Muscle layer of duodenum (tissue), 2 donors: ENCODE measurements around the gene GALNT14.

Experiments
- H3K27ac ChIP-seq: one replicate; pipeline ENCODE4 v1.7.0; 2013; ENCODE audit warnings: mild to moderate bottlenecking, low read length
- H3K27me3 ChIP-seq: one replicate; pipeline ENCODE4 v1.7.0; 2013; ENCODE audit warnings: low read depth, mild to moderate bottlenecking, control low read depth, low read length
- H3K36me3 ChIP-seq, 2 donors: one replicate each; pipeline ENCODE4 v1.7.0; 2013; ENCODE audit warnings: low read length in 2 of 2, control low read depth in 1 of 2, mild to moderate bottlenecking in 1 of 2; ENCODE audit not compliant: insufficient read depth in 2 of 2, control insufficient read depth in 1 of 2
- H3K4me1 ChIP-seq, 2 donors: one replicate each; pipeline ENCODE4 v1.7.0; 2013; ENCODE audit warnings: low read length in 2 of 2, mild to moderate bottlenecking in 2 of 2, control low read depth in 1 of 2, moderate library complexity in 1 of 2; ENCODE audit not compliant: insufficient read depth in 2 of 2, control insufficient read depth in 1 of 2
- H3K4me3 ChIP-seq, 2 donors: one replicate each; pipeline ENCODE4 v1.7.0; 2013; ENCODE audit warnings: low read length in 2 of 2, low read depth in 1 of 2, mild to moderate bottlenecking in 1 of 2
- H3K9me3 ChIP-seq, 2 donors: one replicate each; pipeline ENCODE4 v1.7.0; 2013; ENCODE audit warnings: low read length in 2 of 2, control low read depth in 1 of 2, mild to moderate bottlenecking in 1 of 2; ENCODE audit not compliant: control insufficient read depth in 1 of 2
- donor health status: healthy.

Gene GALNT14

GRCh38 chr2:30880516-30880915 lies 257.7 kb downstream of the GALNT14 start:
- Histone ChIP-seq H3K27me3 (no peaks in the 10 kb centered on the region), H3K4me3 (no peak overlapping the region), H3K4me1 (no peaks in the 10 kb centered on the region), H3K36me3 (no peaks in the 10 kb centered on the region), H3K9me3 (no peaks in the 10 kb centered on the region), H3K27ac (no peak overlapping the region)

- Histone ChIP-seq H3K36me3 (no peaks in the 10 kb centered on the region), H3K4me1 (no peaks in the 10 kb centered on the region), H3K27ac (no peak overlapping the region), H3K4me3 (no peak overlapping the region), H3K27me3 (no peaks in the 10 kb centered on the region), H3K9me3 (peaks cover 0 to 5% of the 10 kb centered on the region in 2 donors)
Measured at GRCh38 chr2:30877833-30878232, 260.4 kb downstream of the GALNT14 start.

GRCh38 chr2:30872797-30873196 lies 265.4 kb downstream of the GALNT14 start:
- no peak overlapping the region for H3K4me3 ChIP-seq
- H3K27me3 ChIP-seq = no peaks in the 10 kb centered on the region
- no peaks in the 10 kb centered on the region for H3K36me3 ChIP-seq
- H3K4me1 ChIP-seq = no peaks in the 10 kb centered on the region
- H3K27ac ChIP-seq = no peak overlapping the region
- H3K9me3 ChIP-seq = peaks cover 0 to 5% of the 10 kb centered on the region in 2 donors

- Histone ChIP-seq H3K27me3 (no peaks in the 10 kb centered on the region), H3K9me3 (peaks cover 0 to 5% of the 10 kb centered on the region in 2 donors), H3K27ac (no peak overlapping the region), H3K4me1 (no peaks in the 10 kb centered on the region), H3K4me3 (no peak overlapping the region), H3K36me3 (no peaks in the 10 kb centered on the region)
Measured at GRCh38 chr2:30871980-30872789, 266.1 kb downstream of the GALNT14 start.

- Histone ChIP-seq H3K4me3 (no peak overlapping the region), H3K36me3 (no peaks in the 10 kb centered on the region), H3K9me3 (peaks cover 0 to 5% of the 10 kb centered on the region in 2 donors), H3K27me3 (no peaks in the 10 kb centered on the region), H3K27ac (no peak overlapping the region), H3K4me1 (no peaks in the 10 kb centered on the region)
Measured at GRCh38 chr2:30871440-30871839, 266.8 kb downstream of the GALNT14 start.

GRCh38 chr2:30869988-30870387 lies 268.3 kb downstream of the GALNT14 start:
- H3K4me1 ChIP-seq = no peaks in the 10 kb centered on the region
- no peaks in the 10 kb centered on the region for H3K27me3 ChIP-seq
- no peaks in the 10 kb centered on the region for H3K36me3 ChIP-seq
- no peak overlapping the region for H3K27ac ChIP-seq
- H3K4me3 ChIP-seq = no peak overlapping the region
- H3K9me3 ChIP-seq = peaks cover 0 to 2% of the 10 kb centered on the region in 2 donors

- no peaks in the 10 kb centered on the region for H3K9me3 ChIP-seq
- no peaks in the 10 kb centered on the region for H3K36me3 ChIP-seq
- H3K27ac ChIP-seq = no peak overlapping the region
- H3K4me3 ChIP-seq = no peak overlapping the region
- no peaks in the 10 kb centered on the region for H3K27me3 ChIP-seq
- H3K4me1 ChIP-seq = no peaks in the 10 kb centered on the region
Measured at GRCh38 chr2:30867385-30867784, 270.9 kb downstream of the GALNT14 start.

GRCh38 chr2:30866974-30867373 lies 271.3 kb downstream of the GALNT14 start:
- no peaks in the 10 kb centered on the region for H3K9me3 ChIP-seq
- no peaks in the 10 kb centered on the region for H3K27me3 ChIP-seq
- H3K4me3 ChIP-seq = no peak overlapping the region
- no peaks in the 10 kb centered on the region for H3K4me1 ChIP-seq
- no peak overlapping the region for H3K27ac ChIP-seq
- H3K36me3 ChIP-seq = no peaks in the 10 kb centered on the region

GRCh38 chr2:30865892-30866681 lies 272.2 kb downstream of the GALNT14 start:
- H3K4me3 ChIP-seq = no peak overlapping the region

GRCh38 chr2:30865243-30865642 lies 273.0 kb downstream of the GALNT14 start:
- Histone ChIP-seq H3K4me1 (no peaks in the 10 kb centered on the region), H3K4me3 (no peak overlapping the region), H3K36me3 (no peaks in the 10 kb centered on the region), H3K9me3 (no peaks in the 10 kb centered on the region), H3K27ac (no peak overlapping the region), H3K27me3 (no peaks in the 10 kb centered on the region)

More at GRCh38 chr2:30865892-30866681, 272.2 kb downstream of the GALNT14 start:
- H3K36me3 ChIP-seq = no peaks in the 10 kb centered on the region
- H3K27me3 ChIP-seq = no peaks in the 10 kb centered on the region
- H3K4me1 ChIP-seq = no peaks in the 10 kb centered on the region
- no peak overlapping the region for H3K27ac ChIP-seq
- no peaks in the 10 kb centered on the region for H3K9me3 ChIP-seq

- Histone ChIP-seq H3K9me3 (no peaks in the 10 kb centered on the region), H3K27ac (no peak overlapping the region), H3K27me3 (no peaks in the 10 kb centered on the region), H3K36me3 (no peaks in the 10 kb centered on the region), H3K4me3 (no peak overlapping the region), H3K4me1 (no peaks in the 10 kb centered on the region)
Measured at GRCh38 chr2:30862054-30862651, 276.1 kb downstream of the GALNT14 start.
